Pancreas (tissue), 10 donors: ENCODE data around the gene KCNAB2. TPM values are rescaled to one million over a fixed set of nuclear protein-coding genes. Genes with fewer than 3 reads are reported as not detected.
A peak's percentile ranks its signal among the peaks of the same experiment; 100 is the strongest.

Experiments used
- ATAC-seq, 4 donors: fragments of 200-7000 bp; cut with Tn5 transposase; one replicate each; pipeline versions ENCODE4 v1.8.0 to v1.9.1; 2020; ENCODE audit warnings: mild to moderate bottlenecking in 4 of 4, moderate library complexity in 4 of 4
- DNase-seq, 6 donors: peaks; one replicate each; pipeline ENCODE4 v3.0.0-alpha.2; 2020
- FAIRE-seq: peaks from 2 replicates; lab custom pipeline; 2012; peaks lifted over from hg19 to GRCh38; lab: Jason Lieb, UNC
- H3K27ac ChIP-seq, 4 donors: fragments of 200-600 bp; sonication (generic); 1 replicate in 3 of 4; 2 replicates in 1 of 4; pipeline versions ENCODE4 v1.5.0 to v1.8.0; 2020
- H3K27me3 ChIP-seq, 4 donors: fragments of 200-600 bp; one replicate each; pipeline ENCODE4 v1.8.0; 2021
- H3K36me3 ChIP-seq, 3 donors: fragments of 200-600 bp; sonication (generic) in 1 of 3; one replicate each; pipeline versions ENCODE4 v1.5.0 to v1.8.0; 2020 to 2021
- H3K4me1 ChIP-seq, 3 donors: fragments of 200-600 bp; one replicate each; pipeline ENCODE4 v1.8.0; 2021
- H3K4me3 ChIP-seq, 4 donors: fragments of 200-600 bp; sonication (generic) in 2 of 4; one replicate each; pipeline versions ENCODE4 v1.5.0 to v1.8.0; 2020 to 2021
- H3K9me3 ChIP-seq, 4 donors: fragments of 200-600 bp; one replicate each; pipeline ENCODE4 v1.8.0; 2021
- CTCF ChIP-seq, 4 donors: fragments of 200-600 bp; sonication (generic) in 3 of 4; IDR thresholded peaks; one replicate each; pipeline versions ENCODE4 v1.5.0 to v1.8.0; 2021; ENCODE audit warnings: antibody characterized with exemption in 4 of 4
- WGBS, 2 donors: extraction: QIAGEN DNeasy Blood & Tissue Kit; methylation state at CpG; one replicate each; pipeline ENCODE4 v1.1.7; 2013; 5-methylcytosine and 5-hydroxymethylcytosine counted together
- intact Hi-C, 3 donors: fragments of 100-400 bp; cut with DNase I; formaldehyde crosslinking; loops; one replicate each; pipeline versions ENCODE4 v1.11.1 to v1.14.2; 2022
- polyA plus RNA-seq, 2 donors: library from polyadenylated mRNA; stranded (reverse); fragments of 200-250 nt; gene quantifications; one replicate each; pipeline ENCODE4 v1.2.3, GENCODE V29; 2013
- total RNA-seq, 6 donors: library from RNA; stranded (reverse); fragmentation: NEBNext Ultra II Directional in 4 of 6; extraction: Animal tissue kit (Norgen Biotek cat#: 25700) in 4 of 6; gene quantifications; one replicate each; pipeline versions ENCODE4 v1.2.1 to v1.2.4, GENCODE V29; 2021 to 2023
- donor health status: healthy with polysubstance abuse.
- donor health status: DM: no; HTN: no; CAD: no; lungs with moderate emphysema.
- donor health status: DM: no; HTN: no; CAD: no.
- donor health status: control.
- donor health status: control.
- donor health status: Bipolar disorder and iron deficiency.
- donor health status: DM: yes; HTN: yes; CAD: no.
- donor health status: DM: no; HTN: no; CAD: no.
- donor health status: DM: no; HTN: no; CAD: no.
- donor health status: DM: yes; HTN: yes; CAD: no.

KCNAB2 gene
- total and polyA plus RNA-seq, 8 donors = 1.2 to 9.0 (median 4.3) TPM

- H3K4me1 ChIP-seq = no peaks in the 10 kb centered on the region
- 40 to 42% methylated on average over 28 to 33 of the region's 33 CpGs for WGBS, 2 donors
- DNase-seq (peak in 3 of 6 donors; percentile 9 to 54 (median 52)), FAIRE-seq (no peak), ATAC-seq (peak in 1 of 4 donors; percentile 13)
- TF ChIP-seq CTCF (IDR thresholded peaks at IDR 0.05) = no peak
- intact Hi-C loops = no loop called here
- H3K27me3 ChIP-seq = no peaks in the 10 kb centered on the region
- no peak overlapping the region for H3K4me3 ChIP-seq
- H3K27ac ChIP-seq = no peak overlapping the region
- H3K9me3 ChIP-seq = no peaks in the 10 kb centered on the region
- no peaks in the 10 kb centered on the region for H3K36me3 ChIP-seq
Measured at GRCh38 chr1:6002714-6003501, 42.8 kb upstream of the KCNAB2 start.

- ATAC-seq (no peak), DNase-seq (peak in 2 of 6 donors; percentile 18 to 19), FAIRE-seq (no peak)
- 59% methylated on average over 24 of the region's 24 CpGs for WGBS, 2 donors
- TF ChIP-seq CTCF (IDR thresholded peaks at IDR 0.05) = no peak
- Histone ChIP-seq H3K27me3 (no peaks in the 10 kb centered on the region), H3K4me3 (no peak overlapping the region), H3K27ac (no peak overlapping the region), H3K9me3 (no peaks in the 10 kb centered on the region), H3K4me1 (no peaks in the 10 kb centered on the region), H3K36me3 (no peaks in the 10 kb centered on the region)
- intact Hi-C loops = no loop called here
Measured at GRCh38 chr1:6003568-6004411, 41.9 kb upstream of the KCNAB2 start.

GRCh38 chr1:6004412-6005123 lies 41.1 kb upstream of the KCNAB2 start:
- FAIRE-seq (no peak), DNase-seq (peak in 3 of 6 donors; percentile 4 to 27 (median 16)), ATAC-seq (no peak)
- Histone ChIP-seq H3K4me1 (no peaks in the 10 kb centered on the region), H3K9me3 (no peaks in the 10 kb centered on the region), H3K27ac (no peak overlapping the region), H3K36me3 (no peaks in the 10 kb centered on the region), H3K27me3 (no peaks in the 10 kb centered on the region), H3K4me3 (no peak overlapping the region)
- WGBS, 2 donors = 85 to 86% methylated on average over 11 of the region's 11 CpGs
- intact Hi-C loops = no loop called here
- TF ChIP-seq CTCF (IDR thresholded peaks at IDR 0.05) = no peak

- H3K36me3 ChIP-seq = no peaks in the 10 kb centered on the region
- no peak for FAIRE-seq
- ATAC-seq = no peak
- H3K4me1 ChIP-seq = no peaks in the 10 kb centered on the region
- WGBS, 2 donors = 50 to 52% methylated on average over 8 to 10 of the region's 10 CpGs
- peak in 3 of 6 donors; percentile 16 to 46 (median 44) for DNase-seq
- intact Hi-C loops = no loop called here
- no peak for TF ChIP-seq CTCF (IDR thresholded peaks at IDR 0.05)
- no peak overlapping the region for H3K27ac ChIP-seq
- H3K4me3 ChIP-seq = no peak overlapping the region
- H3K9me3 ChIP-seq = no peaks in the 10 kb centered on the region
- H3K27me3 ChIP-seq = no peaks in the 10 kb centered on the region
Measured at GRCh38 chr1:6005276-6005917, 40.3 kb upstream of the KCNAB2 start.
